Osteoblast (primary cell): ENCODE data around the gene GSTCD. TPM values are rescaled to one million over a fixed set of nuclear protein-coding genes. Genes with fewer than 3 reads are reported as not detected.

Source experiments
- DNase-seq: peaks from one replicate; pipeline ENCODE4 v3.0.0; 2011; ENCODE audit warnings: low spot score, mixed read lengths; ENCODE audit not compliant: insufficient read length; ENCODE audit errors: missing footprints
- H2AFZ ChIP-seq: 2 replicates; pipeline ENCODE4 v1.6.0; 2011; ENCODE audit warnings: mild to moderate bottlenecking, low read length
- H3K27ac ChIP-seq: 2 replicates; pipeline ENCODE4 v1.5.1; 2011; ENCODE audit warnings: mild to moderate bottlenecking, low read depth, low read length, moderate library complexity
- H3K27me3 ChIP-seq: 2 replicates; pipeline ENCODE4 v1.6.0; 2012; ENCODE audit warnings: mild to moderate bottlenecking, control low read depth, inconsistent platforms, low read length, moderate library complexity; ENCODE audit not compliant: insufficient read depth
- H3K36me3 ChIP-seq: 2 replicates; pipeline ENCODE4 v1.5.1; 2011; ENCODE audit warnings: mild to moderate bottlenecking, low read length, control low read depth, moderate library complexity; ENCODE audit not compliant: insufficient read depth
- H3K4me1 ChIP-seq: 2 replicates; pipeline ENCODE4 v1.5.1; 2011; ENCODE audit warnings: mild to moderate bottlenecking, low read length, control low read depth, moderate library complexity; ENCODE audit not compliant: insufficient read depth
- H3K4me2 ChIP-seq: 2 replicates; pipeline ENCODE4 v1.6.0; 2011; ENCODE audit warnings: mild to moderate bottlenecking, low read length; ENCODE audit not compliant: insufficient read depth
- H3K4me3 ChIP-seq: fragments of 200-600 bp; sonication (generic); 3 replicates; pipeline ENCODE4 v1.5.1; 2012; ENCODE audit warnings: mild to moderate bottlenecking, low read length, inconsistent platforms; ENCODE audit not compliant: insufficient read depth
- H3K79me2 ChIP-seq: 2 replicates; pipeline ENCODE4 v1.6.0; 2012; ENCODE audit warnings: mild to moderate bottlenecking, low read length, control low read depth, inconsistent platforms; ENCODE audit not compliant: insufficient read depth
- H3K9me3 ChIP-seq: 2 replicates; pipeline ENCODE4 v1.5.1; 2011; ENCODE audit warnings: low read depth, low read length, control low read depth
- H4K20me1 ChIP-seq: 2 replicates; pipeline ENCODE4 v1.6.0; 2012; ENCODE audit warnings: mild to moderate bottlenecking, low read length, control low read depth; ENCODE audit not compliant: insufficient read depth
- total RNA-seq: library from RNA; depleted of rRNA; stranded (reverse); fragments of >200 nt; gene quantifications from 2 replicates; pipeline ENCODE4 v1.2.3, GENCODE V29; 2012
- TF ChIP-seq, protein P1 (sequence below): IDR thresholded peaks from 2 replicates; pipeline ENCODE4 v1.5.1; 2011; ENCODE audit warnings: mild to moderate bottlenecking, low read depth, low read length, moderate library complexity; ENCODE audit errors: extremely low read depth

GSTCD gene
- total RNA-seq, 1 donor: 6.9 TPM

DNA sequence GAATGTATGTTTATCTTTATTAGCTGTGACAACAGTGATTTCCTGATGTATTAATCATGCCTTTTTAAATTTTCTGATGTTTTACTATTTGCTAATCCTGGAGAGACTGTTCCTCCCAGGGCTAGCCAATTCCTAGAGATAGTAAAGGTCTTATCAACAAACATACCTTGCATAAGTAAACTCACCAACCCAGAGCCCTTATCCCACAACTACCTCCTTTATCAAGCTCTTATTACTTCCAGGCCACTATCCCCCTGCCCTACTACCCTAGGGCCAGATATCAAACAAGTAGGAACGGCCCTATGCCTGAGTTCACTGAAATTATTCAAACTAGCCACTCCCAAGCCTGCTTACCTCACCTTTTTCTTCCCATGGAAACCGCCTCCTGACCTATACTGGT lies 128.5 kb downstream of the GSTCD start:
- no peaks in the 10 kb centered on the region for H3K36me3 ChIP-seq
- DNase-seq: peak; percentile 52
- H3K4me2 ChIP-seq: no peak overlapping the region
- H4K20me1 ChIP-seq: no peaks in the 10 kb centered on the region
- TF ChIP-seq, protein P1, sequence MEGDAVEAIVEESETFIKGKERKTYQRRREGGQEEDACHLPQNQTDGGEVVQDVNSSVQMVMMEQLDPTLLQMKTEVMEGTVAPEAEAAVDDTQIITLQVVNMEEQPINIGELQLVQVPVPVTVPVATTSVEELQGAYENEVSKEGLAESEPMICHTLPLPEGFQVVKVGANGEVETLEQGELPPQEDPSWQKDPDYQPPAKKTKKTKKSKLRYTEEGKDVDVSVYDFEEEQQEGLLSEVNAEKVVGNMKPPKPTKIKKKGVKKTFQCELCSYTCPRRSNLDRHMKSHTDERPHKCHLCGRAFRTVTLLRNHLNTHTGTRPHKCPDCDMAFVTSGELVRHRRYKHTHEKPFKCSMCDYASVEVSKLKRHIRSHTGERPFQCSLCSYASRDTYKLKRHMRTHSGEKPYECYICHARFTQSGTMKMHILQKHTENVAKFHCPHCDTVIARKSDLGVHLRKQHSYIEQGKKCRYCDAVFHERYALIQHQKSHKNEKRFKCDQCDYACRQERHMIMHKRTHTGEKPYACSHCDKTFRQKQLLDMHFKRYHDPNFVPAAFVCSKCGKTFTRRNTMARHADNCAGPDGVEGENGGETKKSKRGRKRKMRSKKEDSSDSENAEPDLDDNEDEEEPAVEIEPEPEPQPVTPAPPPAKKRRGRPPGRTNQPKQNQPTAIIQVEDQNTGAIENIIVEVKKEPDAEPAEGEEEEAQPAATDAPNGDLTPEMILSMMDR: no peak
- H3K4me3 ChIP-seq: no peak overlapping the region
- no peaks in the 10 kb centered on the region for H3K27me3 ChIP-seq
- H2AFZ ChIP-seq: no peak overlapping the region
- no peaks in the 10 kb centered on the region for H3K79me2 ChIP-seq
- no peak overlapping the region for H3K27ac ChIP-seq
- no peaks in the 10 kb centered on the region for H3K4me1 ChIP-seq
- H3K9me3 ChIP-seq: no peaks in the 10 kb centered on the region

GRCh38 chr4:105838082-105838481 lies 129.5 kb downstream of the GSTCD start:
- H3K27ac ChIP-seq: no peak overlapping the region
- H3K36me3 ChIP-seq: no peaks in the 10 kb centered on the region
- H3K79me2 ChIP-seq: no peaks in the 10 kb centered on the region
- TF ChIP-seq, protein P1: no peak
- no peaks in the 10 kb centered on the region for H3K27me3 ChIP-seq
- no peak overlapping the region for H3K4me2 ChIP-seq
- no peaks in the 10 kb centered on the region for H3K9me3 ChIP-seq
- DNase-seq: no peak
- no peaks in the 10 kb centered on the region for H3K4me1 ChIP-seq
- H4K20me1 ChIP-seq: no peaks in the 10 kb centered on the region
- H2AFZ ChIP-seq: no peak overlapping the region
- H3K4me3 ChIP-seq: no peak overlapping the region

DNA sequence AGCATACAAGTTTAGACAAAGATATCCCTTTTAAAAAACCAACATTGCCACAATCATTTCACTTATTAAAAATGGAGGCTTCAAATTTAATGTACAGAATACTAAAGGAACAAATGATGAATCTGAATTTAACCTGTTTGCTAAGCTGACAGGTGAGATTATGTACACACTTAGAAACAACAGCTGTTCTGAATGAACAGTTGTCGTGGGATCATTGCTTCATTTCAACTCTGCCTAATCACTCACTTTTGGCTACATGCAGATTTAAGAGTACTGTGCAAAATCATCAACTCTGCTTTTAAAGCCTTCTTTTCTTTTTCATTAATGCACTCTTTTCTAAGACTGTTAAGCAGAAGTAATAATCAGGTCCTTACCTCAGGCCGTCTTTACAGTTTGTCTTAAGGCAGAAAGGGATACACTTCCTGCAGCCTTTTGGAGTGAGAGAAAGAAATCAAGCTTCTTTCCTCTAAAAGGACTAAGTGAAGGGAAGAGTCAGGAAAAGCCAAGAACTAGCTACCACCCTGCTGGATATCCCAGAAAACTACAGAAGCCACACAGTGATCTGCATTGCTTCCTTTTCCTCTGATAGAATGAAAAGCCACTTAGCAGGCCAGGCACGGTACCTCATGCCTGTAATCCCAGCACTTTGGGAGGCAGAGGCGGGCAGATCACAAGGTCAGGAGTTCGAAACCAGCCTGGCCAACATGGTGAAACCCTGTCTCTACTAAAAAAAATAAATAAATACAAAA lies 132.0 kb downstream of the GSTCD start:
- DNase-seq: no peak
- no peaks in the 10 kb centered on the region for H3K9me3 ChIP-seq
- no peak overlapping the region for H2AFZ ChIP-seq
- no peak overlapping the region for H3K4me3 ChIP-seq
- TF ChIP-seq, protein P1: no peak
- H3K4me1 ChIP-seq: no peaks in the 10 kb centered on the region
- no peak overlapping the region for H3K4me2 ChIP-seq
- H3K27me3 ChIP-seq: no peaks in the 10 kb centered on the region
- no peaks in the 10 kb centered on the region for H3K79me2 ChIP-seq
- H3K36me3 ChIP-seq: no peaks in the 10 kb centered on the region
- no peaks in the 10 kb centered on the region for H4K20me1 ChIP-seq
- H3K27ac ChIP-seq: no peak overlapping the region

DNA sequence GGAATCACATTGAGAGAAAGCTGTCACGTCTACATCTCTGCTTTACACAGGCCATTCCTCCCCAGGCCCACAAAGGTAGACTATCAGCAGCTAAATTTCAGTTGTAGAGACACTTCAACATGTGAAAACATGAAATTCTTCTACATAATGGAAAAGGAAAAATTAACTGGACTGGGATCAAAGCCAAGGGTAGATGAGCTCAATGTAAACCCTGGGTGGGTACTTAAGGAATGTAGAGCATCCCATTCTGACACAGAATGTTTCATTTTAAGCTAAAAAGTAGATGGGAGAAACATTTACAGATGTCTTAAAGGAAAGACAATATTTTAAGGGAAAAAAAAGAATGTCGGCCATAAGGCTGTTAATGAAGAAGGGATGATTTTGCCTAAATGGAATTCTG lies 135.4 kb downstream of the GSTCD start:
- Histone ChIP-seq H4K20me1 (no peaks in the 10 kb centered on the region), H3K27ac (no peak overlapping the region), H3K9me3 (no peaks in the 10 kb centered on the region), H3K79me2 (no peaks in the 10 kb centered on the region), H2AFZ (no peak overlapping the region), H3K4me2 (no peak overlapping the region), H3K36me3 (no peaks in the 10 kb centered on the region), H3K27me3 (no peaks in the 10 kb centered on the region), H3K4me3 (no peak overlapping the region), H3K4me1 (no peaks in the 10 kb centered on the region)
- TF ChIP-seq, protein P1: no peak
- DNase-seq: no peak
